LHCN-M2 (cell line): ENCODE results near the gene PTPRG. TPM values are rescaled to one million over a fixed set of nuclear protein-coding genes. Genes with fewer than 3 reads are reported as not detected.

Experiments used
- DNase-seq: peaks from one replicate; pipeline ENCODE4 v3.0.0-alpha.2; 2012; ENCODE audit warnings: low read depth
- total RNA-seq: library from RNA; depleted of rRNA; stranded (reverse); fragments of >200 nt; gene quantifications from 2 replicates; pipeline ENCODE4 v1.2.3, GENCODE V29; 2014

The PTPRG gene
- total RNA-seq, 1 experiment from 2014 or later, result 32.2 TPM

GRCh38 chr3:61617041-61617440 lies 55.7 kb downstream of the PTPRG start:
- DNase-seq, result no peak

DNA sequence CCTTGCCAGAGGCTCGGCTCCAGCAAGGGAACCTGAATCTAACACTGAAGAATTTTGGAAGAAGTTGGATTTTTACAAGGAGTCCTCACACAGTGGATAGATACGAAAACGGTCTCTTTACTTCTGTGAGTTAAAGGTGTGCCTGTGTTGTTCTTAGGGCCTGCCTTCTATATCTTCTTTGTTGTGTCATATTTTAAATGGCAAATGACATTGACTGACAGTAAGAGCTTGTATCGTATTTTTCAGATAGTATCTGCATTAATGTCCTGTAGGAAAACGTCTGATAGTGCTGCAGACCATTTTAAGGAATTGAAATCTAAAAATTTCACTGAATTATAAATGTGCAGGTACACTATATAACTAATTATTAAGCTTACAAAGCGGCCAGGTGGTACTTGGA lies 56.3 kb downstream of the PTPRG start:
- DNase-seq, result no peak

DNA sequence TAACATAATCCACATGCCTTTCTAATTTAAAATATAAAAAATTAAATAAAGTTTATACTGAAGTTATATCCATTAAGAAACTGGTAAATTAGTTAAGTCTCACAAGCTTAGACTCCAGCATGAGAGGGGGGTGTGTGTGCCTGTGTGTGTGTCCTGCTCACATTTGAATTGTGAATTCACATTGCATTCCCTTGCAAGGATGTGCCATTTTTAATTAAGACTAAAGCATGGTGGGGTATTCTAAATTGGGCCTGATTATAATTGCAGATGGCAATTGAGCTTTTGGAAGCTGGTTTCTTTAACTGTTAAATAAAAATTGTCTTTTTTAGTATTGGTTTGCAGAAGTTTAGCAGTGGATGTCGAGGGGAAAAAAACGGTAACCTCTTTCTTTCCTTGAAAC lies 56.9 kb downstream of the PTPRG start:
- no peak for DNase-seq

DNA sequence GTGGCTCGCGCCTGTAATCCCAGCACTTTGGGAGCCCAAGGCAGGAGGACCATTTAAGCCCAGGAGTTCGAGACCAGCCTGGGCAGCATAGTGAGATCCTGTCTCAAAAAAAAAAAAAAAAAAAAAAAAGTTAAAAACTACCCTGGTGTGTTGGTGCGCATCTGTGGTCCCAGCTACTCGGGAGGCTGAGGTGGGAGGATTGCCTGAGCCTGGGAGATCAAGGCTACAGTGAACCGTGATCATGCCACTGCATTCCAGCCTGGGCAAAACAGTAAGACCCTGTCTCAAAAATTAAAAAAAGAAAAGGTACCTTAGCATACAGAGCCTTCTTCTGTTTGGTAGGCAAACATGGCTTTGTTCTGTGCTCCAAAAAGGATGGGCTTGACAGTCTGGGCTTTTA lies 57.5 kb downstream of the PTPRG start:
- DNase-seq, result no peak

DNA sequence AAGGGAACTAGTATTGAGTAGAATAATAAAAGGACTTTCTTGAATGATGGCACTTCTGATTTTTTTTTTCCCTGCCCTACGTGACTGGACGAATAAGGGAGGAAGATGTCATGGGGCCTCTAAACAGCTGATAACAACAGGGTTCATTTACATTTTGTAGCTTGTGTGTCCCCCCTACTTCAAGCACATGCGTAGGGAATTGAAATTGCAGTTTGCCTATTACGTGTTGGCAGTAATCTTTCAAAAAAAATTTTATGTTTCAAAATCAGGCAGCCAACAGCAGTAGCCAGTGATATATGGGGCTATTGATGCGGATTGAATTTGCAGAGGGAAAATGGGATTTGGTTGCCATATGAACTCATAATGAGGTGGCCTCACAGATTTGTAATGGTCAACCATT lies 58.7 kb downstream of the PTPRG start:
- no peak for DNase-seq

- no peak for DNase-seq
These were observed 62.9 kb downstream of the PTPRG start for GRCh38 chr3:61624300-61624699.

DNA sequence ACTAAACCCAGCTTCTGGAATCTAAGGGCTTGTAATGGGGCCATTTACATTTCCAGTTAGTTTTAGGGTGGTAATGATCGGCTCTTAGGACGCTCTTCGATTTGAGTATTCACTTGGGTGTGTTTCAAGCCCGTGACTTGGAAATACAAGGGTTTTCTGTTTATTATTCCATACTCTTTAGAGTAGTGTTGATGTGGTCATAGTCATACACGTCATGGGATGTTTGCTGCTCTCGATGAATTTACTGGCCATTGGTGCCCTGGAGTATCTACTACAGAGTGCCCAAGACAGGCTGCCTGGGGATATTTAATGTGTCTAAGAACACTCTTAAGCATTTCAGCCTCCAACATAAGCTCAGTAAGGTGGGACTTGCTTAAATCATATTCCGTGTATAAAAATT lies 64.1 kb downstream of the PTPRG start:
- no peak for DNase-seq

- DNase-seq, result no peak
These were observed 65.1 kb downstream of the PTPRG start for GRCh38 chr3:61626484-61626883.

DNA sequence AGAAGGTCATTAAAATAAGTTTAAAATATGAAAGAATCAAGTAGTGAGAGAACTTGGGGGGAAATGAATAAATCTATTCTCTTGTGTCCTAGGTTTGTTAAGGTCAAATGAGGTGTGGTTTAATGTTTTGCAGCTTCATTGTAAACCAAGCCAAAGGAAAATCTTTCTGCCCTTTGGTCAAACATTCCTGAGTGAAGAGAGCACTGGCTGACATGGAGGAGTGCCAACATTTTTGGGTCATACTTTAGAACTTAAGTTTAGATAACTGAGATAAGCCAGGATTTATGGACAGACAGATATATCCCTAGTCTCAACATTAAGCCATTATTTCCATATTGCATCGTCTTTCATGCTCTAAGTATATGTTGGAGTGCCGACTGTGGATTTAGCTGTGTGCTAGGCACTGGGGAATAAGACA lies 66.4 kb downstream of the PTPRG start:
- peak; percentile 88 for DNase-seq

DNA sequence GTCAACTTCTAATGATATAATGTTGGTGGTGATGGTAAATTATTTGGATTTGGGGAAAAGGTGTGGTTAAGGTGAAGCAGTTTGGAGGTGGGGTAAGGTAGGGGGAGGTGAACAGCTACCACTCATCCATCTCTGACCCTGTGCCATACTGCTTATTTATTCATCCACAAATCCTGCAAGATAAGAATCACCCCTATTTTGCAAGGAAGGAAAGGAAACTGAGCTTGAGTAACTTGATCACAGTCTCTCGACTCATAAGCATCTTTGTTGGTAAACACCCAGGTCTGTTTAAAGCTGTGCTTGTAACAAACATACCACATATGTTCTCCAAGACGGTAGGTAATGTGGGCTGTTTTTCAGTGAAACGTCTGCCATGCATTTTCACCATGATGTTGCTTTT lies 67.3 kb downstream of the PTPRG start:
- DNase-seq, result no peak

- no peak for DNase-seq
These were observed 68.1 kb downstream of the PTPRG start for GRCh38 chr3:61629442-61629841.

- DNase-seq, result no peak
These were observed 69.9 kb downstream of the PTPRG start for GRCh38 chr3:61631108-61631769.

- no peak for DNase-seq
These were observed 71.3 kb downstream of the PTPRG start for GRCh38 chr3:61632568-61633175.

DNA sequence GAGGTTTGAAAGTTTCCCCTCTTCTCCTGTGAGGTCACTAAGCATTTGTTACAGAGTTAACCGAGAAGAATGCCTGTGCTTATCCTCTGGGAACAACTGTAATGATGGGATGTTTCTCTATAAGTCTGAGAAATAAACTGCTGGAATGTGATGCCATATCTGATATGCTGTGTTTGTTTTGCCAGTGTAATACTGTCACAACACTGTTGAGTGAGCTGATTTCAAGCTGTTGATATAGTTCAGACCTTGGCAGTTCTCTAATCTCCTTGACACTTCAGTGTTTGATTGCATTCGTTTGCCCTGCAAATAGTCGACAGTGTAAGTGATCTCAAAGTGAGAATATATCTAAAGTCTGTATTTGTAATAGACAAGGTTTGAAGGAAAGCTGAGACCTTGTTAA lies 73.3 kb downstream of the PTPRG start:
- peak; percentile 28 for DNase-seq

- DNase-seq, result no peak
These were observed 76.0 kb downstream of the PTPRG start for GRCh38 chr3:61637088-61638051.

- DNase-seq, result peak; percentile 33
These were observed 77.4 kb downstream of the PTPRG start for GRCh38 chr3:61638741-61639140.

- no peak for DNase-seq
These were observed 78.6 kb downstream of the PTPRG start for GRCh38 chr3:61639991-61640390.

- peak; percentile 94 for DNase-seq
These were observed 83.8 kb downstream of the PTPRG start for GRCh38 chr3:61645148-61645547.

DNA sequence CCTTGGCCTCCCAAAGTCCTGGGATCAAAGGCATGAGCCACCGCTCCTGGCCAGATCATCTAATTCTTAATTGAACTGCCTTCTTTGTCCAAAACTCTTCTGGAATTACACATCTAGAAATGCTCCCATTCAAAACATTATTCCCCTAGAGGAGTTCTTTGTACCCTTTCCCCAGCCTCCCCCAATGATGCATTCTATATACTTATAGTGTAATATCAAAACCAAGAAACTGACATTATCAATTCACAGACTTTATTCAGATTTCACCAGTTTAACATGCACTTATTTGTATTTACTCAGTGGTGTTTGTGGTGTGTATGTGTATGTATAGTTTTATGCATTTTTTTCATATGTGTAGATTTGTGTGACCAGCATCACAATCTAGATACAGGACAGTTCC lies 85.0 kb downstream of the PTPRG start:
- DNase-seq, result no peak

DNA sequence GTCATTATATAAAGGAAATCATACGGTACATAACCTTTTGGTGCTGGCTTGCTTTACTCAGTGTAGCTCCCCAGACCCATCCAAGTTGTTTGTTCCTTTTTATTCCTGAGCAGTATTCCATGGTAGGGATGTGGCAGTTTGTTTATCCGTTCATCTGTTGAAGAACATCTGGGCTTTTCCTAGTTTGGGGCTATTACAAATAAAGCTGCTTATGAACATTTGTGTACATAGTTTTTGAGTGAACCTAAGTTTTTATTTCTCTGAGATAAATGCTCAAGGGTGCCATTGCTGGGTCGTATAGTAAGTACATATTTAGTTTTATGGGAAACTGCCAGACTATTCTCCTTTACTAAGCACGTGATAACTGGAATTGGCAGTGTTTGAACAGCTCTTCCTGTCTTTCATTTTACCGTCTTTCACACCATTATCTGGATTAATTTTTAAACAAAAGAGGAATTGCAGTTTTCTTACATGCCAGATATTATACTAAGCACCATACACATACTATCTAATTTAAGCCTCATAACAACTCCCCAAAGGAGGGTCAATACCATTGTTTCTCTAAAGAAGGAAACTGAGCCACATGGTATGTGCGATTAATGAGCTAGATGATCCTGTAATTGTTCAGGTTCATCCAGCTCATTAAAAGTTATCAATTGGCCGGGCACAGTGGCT lies 85.6 kb downstream of the PTPRG start:
- no peak for DNase-seq

DNA sequence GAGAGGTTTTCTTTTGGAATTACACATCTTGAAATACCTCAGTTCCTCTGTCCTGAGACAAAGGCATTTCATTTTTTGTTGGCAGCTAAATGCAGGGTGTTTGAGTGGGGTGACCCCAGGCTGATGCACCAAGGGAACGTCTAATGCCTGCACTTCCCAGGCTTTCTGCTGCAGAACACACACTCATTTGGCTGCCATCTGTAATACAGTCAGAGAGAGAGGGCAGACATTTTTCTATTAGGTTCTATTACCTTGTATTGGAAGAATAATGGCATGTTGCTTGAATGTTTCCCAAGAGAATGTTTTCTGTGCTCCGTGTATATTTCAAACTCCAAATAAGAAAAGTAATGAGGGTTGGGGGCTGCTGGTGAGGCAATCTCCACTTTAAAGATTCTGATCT lies 87.1 kb downstream of the PTPRG start:
- DNase-seq, result no peak
